MM.1S (cell line): ENCODE results near the gene XCL2.

Experiments used
- DNase-seq: peaks from one replicate; pipeline ENCODE4 v3.0.0-alpha.2; 2015
- H2AFZ ChIP-seq: fragments of 300-600 bp; sonication (generic); 2 replicates; pipeline ENCODE4 v1.6.0; 2016; ENCODE audit warnings: antibody characterized with exemption, low read length
- H3F3A ChIP-seq: fragments of 300-600 bp; sonication (generic); 2 replicates; pipeline ENCODE4 v1.6.1; 2016; ENCODE audit warnings: mild to moderate bottlenecking, antibody characterized with exemption, low read length, moderate library complexity, mixed read lengths; ENCODE audit not compliant: insufficient read depth
- H3K27ac ChIP-seq: fragments of 300-600 bp; sonication (generic); 2 replicates; pipeline ENCODE4 v1.5.1; 2016; ENCODE audit warnings: mild to moderate bottlenecking, low read length
- H3K27me3 ChIP-seq: fragments of 300-600 bp; sonication (generic); replicated peaks from 2 replicates; pipeline ENCODE4 v1.6.0; 2016; ENCODE audit warnings: low read length; ENCODE audit not compliant: insufficient read depth
- H3K36me3 ChIP-seq: fragments of 300-600 bp; sonication (generic); replicated peaks from 2 replicates; pipeline ENCODE4 v1.6.1; 2016; ENCODE audit warnings: mild to moderate bottlenecking, low read length, mixed read lengths; ENCODE audit not compliant: insufficient read depth
- H3K4me1 ChIP-seq: fragments of 300-600 bp; sonication (generic); 2 replicates; pipeline ENCODE4 v1.6.1; 2016; ENCODE audit warnings: low read length, mixed read lengths
- H3K4me2 ChIP-seq: fragments of 300-600 bp; sonication (generic); 2 replicates; pipeline ENCODE4 v1.6.0; 2016; ENCODE audit warnings: low read depth, low read length
- H3K4me3 ChIP-seq: fragments of 300-600 bp; sonication (generic); 2 replicates; pipeline ENCODE4 v1.5.1; 2016; ENCODE audit warnings: low read length, mixed read lengths
- H3K79me2 ChIP-seq: fragments of 300-600 bp; sonication (generic); 2 replicates; pipeline ENCODE4 v1.6.1; 2016; ENCODE audit warnings: mixed run types, low read length, mixed read lengths
- H3K9ac ChIP-seq: fragments of 300-600 bp; sonication (generic); 2 replicates; pipeline ENCODE4 v1.6.1; 2016; ENCODE audit warnings: low read length, mixed read lengths
- H3K9me2 ChIP-seq: fragments of 300-600 bp; sonication (generic); replicated peaks from 2 replicates; pipeline ENCODE4 v1.6.1; 2016; ENCODE audit warnings: mild to moderate bottlenecking, low read length, mixed read lengths; ENCODE audit not compliant: insufficient read depth
- H3K9me3 ChIP-seq: fragments of 300-600 bp; sonication (generic); replicated peaks from 2 replicates; pipeline ENCODE4 v1.6.1; 2016; ENCODE audit warnings: mild to moderate bottlenecking, low read length, mixed read lengths; ENCODE audit not compliant: insufficient read depth
- H4K20me1 ChIP-seq: fragments of 300-600 bp; sonication (generic); 2 replicates; pipeline ENCODE4 v1.6.1; 2016; ENCODE audit warnings: mild to moderate bottlenecking, low read length, moderate library complexity, mixed read lengths; ENCODE audit not compliant: insufficient read depth
- EZH2 ChIP-seq: fragments of 300-600 bp; sonication (generic); optimal IDR thresholded peaks from 2 replicates; pipeline ENCODE3; 2017; ENCODE audit warnings: low read depth, mild to moderate bottlenecking, antibody characterized with exemption, low read length, mixed read lengths
- EZH2phosphoT487 ChIP-seq: fragments of 300-600 bp; sonication (generic); IDR thresholded peaks from 2 replicates; pipeline ENCODE4 v1.6.1; 2018; ENCODE audit warnings: antibody characterized with exemption, low read length
- TF ChIP-seq, protein P1 (sequence below): fragments of 300-600 bp; sonication (generic); IDR thresholded peaks from 2 replicates; pipeline ENCODE4 v1.5.1; 2016; ENCODE audit warnings: antibody characterized with exemption, low read length, mixed read lengths

XCL2 gene

DNA sequence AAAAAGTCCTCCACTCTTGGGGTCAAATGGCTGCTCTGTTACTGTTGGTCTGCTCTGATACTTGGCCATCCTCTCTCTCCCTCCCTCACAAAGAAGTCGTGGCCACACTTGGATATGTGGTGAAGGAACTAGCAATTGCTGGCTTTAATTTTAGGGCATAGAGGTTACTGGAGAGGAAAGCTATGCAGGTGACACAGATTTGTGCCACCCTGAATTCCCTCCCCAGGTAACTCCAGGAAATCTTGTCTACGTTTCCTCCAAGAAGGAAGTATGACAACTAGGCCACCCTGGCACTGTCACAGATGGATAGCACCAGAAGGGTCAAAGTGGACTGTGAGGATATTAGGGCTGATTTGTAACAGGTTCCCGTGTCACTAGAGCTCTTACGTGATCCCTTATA, 36.0 kb downstream of the XCL2 start:
- Histone ChIP-seq H3K4me3 (no peak overlapping the region), H4K20me1 (no peaks in the 10 kb centered on the region), H3F3A (no peaks in the 10 kb centered on the region), H3K4me2 (no peak overlapping the region), H3K79me2 (no peaks in the 10 kb centered on the region), H3K4me1 (no peaks in the 10 kb centered on the region), H3K27me3 (no peaks in the 10 kb centered on the region), H3K36me3 (no peaks in the 10 kb centered on the region), H2AFZ (no peak overlapping the region), H3K9me2 (no peaks in the 10 kb centered on the region), H3K9ac (no peak overlapping the region), H3K9me3 (no peaks in the 10 kb centered on the region), H3K27ac (no peak overlapping the region)
- DNase-seq: no peak
- no peak for TF ChIP-seq EZH2phosphoT487
- TF ChIP-seq, protein P1, sequence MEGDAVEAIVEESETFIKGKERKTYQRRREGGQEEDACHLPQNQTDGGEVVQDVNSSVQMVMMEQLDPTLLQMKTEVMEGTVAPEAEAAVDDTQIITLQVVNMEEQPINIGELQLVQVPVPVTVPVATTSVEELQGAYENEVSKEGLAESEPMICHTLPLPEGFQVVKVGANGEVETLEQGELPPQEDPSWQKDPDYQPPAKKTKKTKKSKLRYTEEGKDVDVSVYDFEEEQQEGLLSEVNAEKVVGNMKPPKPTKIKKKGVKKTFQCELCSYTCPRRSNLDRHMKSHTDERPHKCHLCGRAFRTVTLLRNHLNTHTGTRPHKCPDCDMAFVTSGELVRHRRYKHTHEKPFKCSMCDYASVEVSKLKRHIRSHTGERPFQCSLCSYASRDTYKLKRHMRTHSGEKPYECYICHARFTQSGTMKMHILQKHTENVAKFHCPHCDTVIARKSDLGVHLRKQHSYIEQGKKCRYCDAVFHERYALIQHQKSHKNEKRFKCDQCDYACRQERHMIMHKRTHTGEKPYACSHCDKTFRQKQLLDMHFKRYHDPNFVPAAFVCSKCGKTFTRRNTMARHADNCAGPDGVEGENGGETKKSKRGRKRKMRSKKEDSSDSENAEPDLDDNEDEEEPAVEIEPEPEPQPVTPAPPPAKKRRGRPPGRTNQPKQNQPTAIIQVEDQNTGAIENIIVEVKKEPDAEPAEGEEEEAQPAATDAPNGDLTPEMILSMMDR: no peak
- TF ChIP-seq EZH2: no peak

DNA sequence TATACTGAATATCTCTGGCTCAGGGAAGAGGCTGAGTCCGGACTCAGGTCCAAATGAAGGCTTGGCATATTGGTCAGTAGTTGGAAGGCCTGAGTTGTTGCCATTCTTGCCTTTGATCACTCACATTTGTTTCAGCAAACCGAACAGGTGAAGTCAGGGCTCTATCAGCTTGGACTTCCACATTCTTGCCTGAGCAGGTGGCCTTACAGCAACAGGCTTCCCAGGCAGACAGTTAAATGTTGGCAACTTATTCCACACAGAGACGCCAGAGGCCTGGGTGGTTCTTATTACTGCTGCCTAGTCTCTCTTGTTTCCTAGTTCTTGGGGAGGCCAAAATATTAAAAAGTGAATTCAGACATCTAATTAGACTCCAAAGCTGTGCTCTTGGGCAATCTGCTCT, 36.6 kb downstream of the XCL2 start:
- H3K36me3 ChIP-seq: no peaks in the 10 kb centered on the region
- no peaks in the 10 kb centered on the region for H4K20me1 ChIP-seq
- H3K79me2 ChIP-seq: no peaks in the 10 kb centered on the region
- H3K4me2 ChIP-seq: no peak overlapping the region
- TF ChIP-seq, protein P1: no peak
- TF ChIP-seq EZH2phosphoT487 (no peak), EZH2 (no peak)
- H3K9me3 ChIP-seq: no peaks in the 10 kb centered on the region
- no peak overlapping the region for H3K27ac ChIP-seq
- no peak overlapping the region for H3K9ac ChIP-seq
- no peak overlapping the region for H3K4me3 ChIP-seq
- H3F3A ChIP-seq: no peaks in the 10 kb centered on the region
- H2AFZ ChIP-seq: no peak overlapping the region
- no peaks in the 10 kb centered on the region for H3K27me3 ChIP-seq
- no peaks in the 10 kb centered on the region for H3K4me1 ChIP-seq
- DNase-seq: no peak
- H3K9me2 ChIP-seq: no peaks in the 10 kb centered on the region

GRCh38 chr1:168506204-168506819, 37.5 kb downstream of the XCL2 start:
- H3K4me2 ChIP-seq: no peak overlapping the region
- DNase-seq: no peak
- no peaks in the 10 kb centered on the region for H3K79me2 ChIP-seq
- H2AFZ ChIP-seq: no peak overlapping the region
- no peaks in the 10 kb centered on the region for H3K36me3 ChIP-seq
- no peaks in the 10 kb centered on the region for H3K4me1 ChIP-seq
- H3K9ac ChIP-seq: no peak overlapping the region
- no peaks in the 10 kb centered on the region for H3K9me3 ChIP-seq
- H3K4me3 ChIP-seq: no peak overlapping the region
- H4K20me1 ChIP-seq: no peaks in the 10 kb centered on the region
- no peaks in the 10 kb centered on the region for H3K27me3 ChIP-seq
- no peaks in the 10 kb centered on the region for H3F3A ChIP-seq
- no peaks in the 10 kb centered on the region for H3K9me2 ChIP-seq
- H3K27ac ChIP-seq: no peak overlapping the region
- TF ChIP-seq, protein P1: no peak
- no peak for TF ChIP-seq EZH2phosphoT487
- no peak for TF ChIP-seq EZH2
